Esophagus (tissue), 2 donors: ENCODE results near the gene TGFBR2. TPM values are rescaled to one million over a fixed set of nuclear protein-coding genes. Genes with fewer than 3 reads are reported as not detected.

Experiments used
- H3K27ac ChIP-seq, 2 donors: one replicate each; pipeline ENCODE4 v1.5.1; 2013; ENCODE audit warnings: low read depth in 2 of 2, mild to moderate bottlenecking in 2 of 2, inconsistent platforms in 1 of 2, low read length in 1 of 2, moderate library complexity in 1 of 2
- H3K27me3 ChIP-seq, 2 donors: one replicate each; pipeline ENCODE4 v1.6.1; 2013; ENCODE audit warnings: low read length in 2 of 2, control low read depth in 1 of 2, mild to moderate bottlenecking in 1 of 2; ENCODE audit not compliant: insufficient read depth in 2 of 2, control insufficient read depth in 1 of 2
- H3K36me3 ChIP-seq, 2 donors: one replicate each; pipeline ENCODE4 v1.6.1; 2013; ENCODE audit warnings: low read length in 1 of 2; ENCODE audit not compliant: control insufficient read depth in 2 of 2, insufficient read depth in 2 of 2
- H3K4me1 ChIP-seq, 2 donors: one replicate each; pipeline ENCODE4 v1.6.1; 2013; ENCODE audit warnings: low read length in 1 of 2; ENCODE audit not compliant: control insufficient read depth in 2 of 2, insufficient read depth in 2 of 2
- H3K4me3 ChIP-seq, 2 donors: one replicate each; pipeline ENCODE4 v1.5.1; 2013; ENCODE audit warnings: low read length in 2 of 2, mild to moderate bottlenecking in 2 of 2, low read depth in 1 of 2, moderate library complexity in 1 of 2
- H3K9me3 ChIP-seq, 2 donors: one replicate each; pipeline ENCODE4 v1.6.1; 2013; ENCODE audit warnings: mild to moderate bottlenecking in 2 of 2, low read depth in 1 of 2, low read length in 1 of 2, moderate library complexity in 1 of 2; ENCODE audit not compliant: control insufficient read depth in 2 of 2, insufficient read depth in 1 of 2
- WGBS, 2 donors: extraction: QIAGEN DNeasy Blood & Tissue Kit; methylation state at CpG; one replicate each; pipeline ENCODE4 v1.1.7; 2013; 5-methylcytosine and 5-hydroxymethylcytosine counted together
- polyA plus RNA-seq, 2 donors: library from polyadenylated mRNA; stranded (reverse); fragments of 200-250 nt; gene quantifications; one replicate each; pipeline ENCODE4 v1.2.3, GENCODE V29; 2013
- donor health status: healthy with polysubstance abuse.
- donor health status: Bipolar disorder and iron deficiency.

Gene TGFBR2
- polyA plus RNA-seq, 2 donors = 3.0 to 13.7 TPM

GRCh38 chr3:30641416-30642251 lies 35.2 kb downstream of the TGFBR2 start:
- no peaks in the 10 kb centered on the region for H3K4me1 ChIP-seq
- H3K9me3 ChIP-seq = no peaks in the 10 kb centered on the region
- H3K4me3 ChIP-seq = no peak overlapping the region
- 74 to 83% methylated on average over 7 of the region's 7 CpGs for WGBS, 2 donors
- H3K27me3 ChIP-seq = no peaks in the 10 kb centered on the region
- H3K27ac ChIP-seq = no peak overlapping the region
- H3K36me3 ChIP-seq = no peaks in the 10 kb centered on the region

- H3K4me3 ChIP-seq = no peak overlapping the region
- WGBS, 2 donors = 43 to 56% methylated on average over 4 of the region's 4 CpGs
- H3K27me3 ChIP-seq = no peaks in the 10 kb centered on the region
- H3K27ac ChIP-seq = peak overlapping the region; percentile 42 to 55
- H3K36me3 ChIP-seq = no peaks in the 10 kb centered on the region
- no peaks in the 10 kb centered on the region for H3K4me1 ChIP-seq
- no peaks in the 10 kb centered on the region for H3K9me3 ChIP-seq
Measured at GRCh38 chr3:30642849-30643361, 36.5 kb downstream of the TGFBR2 start.

- Histone ChIP-seq H3K4me1 (no peaks in the 10 kb centered on the region), H3K9me3 (no peaks in the 10 kb centered on the region), H3K36me3 (peaks cover 0 to 6% of the 10 kb centered on the region in 2 donors), H3K27ac (peak overlapping the region; percentile 45 to 62), H3K27me3 (no peaks in the 10 kb centered on the region), H3K4me3 (no peak overlapping the region)
- 76 to 87% methylated on average over 7 of the region's 7 CpGs for WGBS, 2 donors
Measured at GRCh38 chr3:30643763-30644462, 37.5 kb downstream of the TGFBR2 start.

DNA sequence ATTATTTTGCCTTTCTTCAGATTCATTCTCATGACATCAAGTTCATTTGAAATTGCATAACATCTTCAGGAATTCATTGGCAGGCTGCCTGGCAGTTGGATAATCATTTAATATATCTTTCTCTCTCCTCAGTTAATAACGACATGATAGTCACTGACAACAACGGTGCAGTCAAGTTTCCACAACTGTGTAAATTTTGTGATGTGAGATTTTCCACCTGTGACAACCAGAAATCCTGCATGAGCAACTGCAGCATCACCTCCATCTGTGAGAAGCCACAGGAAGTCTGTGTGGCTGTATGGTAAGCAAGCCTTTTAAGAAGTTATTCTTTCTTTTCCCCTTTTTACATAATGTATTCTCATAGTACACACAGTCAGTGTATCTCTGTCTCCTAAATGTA lies 38.2 kb downstream of the TGFBR2 start:
- H3K4me1 ChIP-seq = no peaks in the 10 kb centered on the region
- 0 to 4% methylated on average over 2 of the region's 2 CpGs for WGBS, 2 donors
- no peak overlapping the region for H3K27ac ChIP-seq
- no peaks in the 10 kb centered on the region for H3K27me3 ChIP-seq
- H3K4me3 ChIP-seq = no peak overlapping the region
- no peaks in the 10 kb centered on the region for H3K9me3 ChIP-seq
- peaks cover 0 to 6% of the 10 kb centered on the region in 2 donors for H3K36me3 ChIP-seq

DNA sequence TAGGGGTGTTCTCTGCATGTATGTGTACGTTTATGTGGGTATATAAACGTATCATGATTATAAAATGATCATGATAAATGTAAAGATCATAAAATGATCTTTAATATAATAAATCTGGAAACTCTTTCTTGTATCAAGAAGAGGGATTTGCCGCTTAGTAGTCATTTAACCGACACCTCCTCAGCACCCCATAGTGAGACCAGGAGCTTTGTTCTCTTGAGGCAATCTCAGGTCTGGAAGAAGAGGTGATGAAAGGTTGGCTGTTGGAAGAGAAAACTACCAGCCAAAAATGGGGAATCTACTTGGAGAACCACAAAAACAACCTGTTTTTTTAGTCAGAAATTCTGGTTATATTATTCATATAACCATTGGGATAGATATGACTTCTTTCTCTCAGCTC lies 38.7 kb downstream of the TGFBR2 start:
- 69 to 84% methylated on average over 4 of the region's 4 CpGs for WGBS, 2 donors
- Histone ChIP-seq H3K9me3 (no peaks in the 10 kb centered on the region), H3K27me3 (no peaks in the 10 kb centered on the region), H3K4me1 (no peaks in the 10 kb centered on the region), H3K27ac (no peak overlapping the region), H3K4me3 (no peak overlapping the region), H3K36me3 (peaks cover 0 to 6% of the 10 kb centered on the region in 2 donors)

DNA sequence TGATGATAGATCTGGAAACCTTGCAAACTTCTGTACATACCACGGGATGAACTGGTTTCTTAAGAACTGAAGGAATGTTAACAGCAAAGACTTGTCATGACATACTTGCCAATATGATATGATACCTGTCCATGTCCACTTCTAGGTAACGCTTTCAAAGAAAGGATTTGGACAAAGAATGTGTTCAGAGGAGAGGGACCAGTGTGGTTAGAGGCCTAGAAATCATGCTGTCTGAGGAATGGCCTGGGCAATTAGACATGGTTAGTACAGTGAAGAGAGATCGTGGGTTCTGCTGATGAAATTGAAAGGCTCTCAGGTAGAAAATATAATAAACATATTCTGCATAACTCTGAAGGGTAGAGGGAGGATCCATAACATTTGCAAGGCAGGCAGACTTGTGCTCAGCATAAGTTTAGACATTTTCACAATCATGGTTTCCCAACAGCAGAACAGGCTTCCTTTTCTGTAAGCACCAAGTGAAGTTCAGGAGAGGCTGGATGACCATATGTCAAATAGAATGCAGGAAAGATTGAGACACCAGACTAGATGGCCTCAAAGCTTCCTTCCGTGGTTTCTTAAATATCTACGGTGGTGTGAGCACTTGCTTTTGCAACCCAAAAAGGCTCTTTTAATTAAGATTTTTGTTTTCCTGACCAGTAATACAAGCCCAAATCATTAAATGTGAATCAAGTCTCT lies 39.9 kb downstream of the TGFBR2 start:
- WGBS, 2 donors = 85 to 88% methylated on average over 5 of the region's 5 CpGs
- Histone ChIP-seq H3K27ac (peak overlapping the region in 1 of 2 donors; percentile 31), H3K9me3 (no peaks in the 10 kb centered on the region), H3K36me3 (peaks cover 0 to 9% of the 10 kb centered on the region in 2 donors), H3K4me1 (no peaks in the 10 kb centered on the region), H3K27me3 (no peaks in the 10 kb centered on the region), H3K4me3 (no peak overlapping the region)

GRCh38 chr3:30646961-30647752 lies 40.8 kb downstream of the TGFBR2 start:
- Histone ChIP-seq H3K36me3 (peaks cover 0 to 9% of the 10 kb centered on the region in 2 donors), H3K27ac (no peak overlapping the region), H3K9me3 (no peaks in the 10 kb centered on the region), H3K27me3 (no peaks in the 10 kb centered on the region), H3K4me3 (no peak overlapping the region), H3K4me1 (no peaks in the 10 kb centered on the region)
- 89 to 90% methylated on average over 5 of the region's 5 CpGs for WGBS, 2 donors

- no peak overlapping the region for H3K4me3 ChIP-seq
- H3K27ac ChIP-seq = no peak overlapping the region
- H3K36me3 ChIP-seq = peaks cover 0 to 9% of the 10 kb centered on the region in 2 donors
- 94 to 95% methylated on average over 5 of the region's 5 CpGs for WGBS, 2 donors
- no peaks in the 10 kb centered on the region for H3K4me1 ChIP-seq
- H3K27me3 ChIP-seq = no peaks in the 10 kb centered on the region
- no peaks in the 10 kb centered on the region for H3K9me3 ChIP-seq
Measured at GRCh38 chr3:30648670-30649357, 42.4 kb downstream of the TGFBR2 start.
